HG02981 (cell line): ENCODE results near the gene DSCAM.
"Not testable (repeated sequence)": the region's sequence is repeated elsewhere in the genome, so short reads cannot be mapped to it uniquely, and the experiment has no call there.

Source experiments
- ATAC-seq: cut with Tn5 transposase; IDR thresholded peaks from one replicate; pipeline ENCODE4 v1.9.1; 2021; ENCODE audit warnings: mild to moderate bottlenecking, moderate library complexity; ENCODE audit not compliant: unreplicated experiment

DSCAM gene

DNA sequence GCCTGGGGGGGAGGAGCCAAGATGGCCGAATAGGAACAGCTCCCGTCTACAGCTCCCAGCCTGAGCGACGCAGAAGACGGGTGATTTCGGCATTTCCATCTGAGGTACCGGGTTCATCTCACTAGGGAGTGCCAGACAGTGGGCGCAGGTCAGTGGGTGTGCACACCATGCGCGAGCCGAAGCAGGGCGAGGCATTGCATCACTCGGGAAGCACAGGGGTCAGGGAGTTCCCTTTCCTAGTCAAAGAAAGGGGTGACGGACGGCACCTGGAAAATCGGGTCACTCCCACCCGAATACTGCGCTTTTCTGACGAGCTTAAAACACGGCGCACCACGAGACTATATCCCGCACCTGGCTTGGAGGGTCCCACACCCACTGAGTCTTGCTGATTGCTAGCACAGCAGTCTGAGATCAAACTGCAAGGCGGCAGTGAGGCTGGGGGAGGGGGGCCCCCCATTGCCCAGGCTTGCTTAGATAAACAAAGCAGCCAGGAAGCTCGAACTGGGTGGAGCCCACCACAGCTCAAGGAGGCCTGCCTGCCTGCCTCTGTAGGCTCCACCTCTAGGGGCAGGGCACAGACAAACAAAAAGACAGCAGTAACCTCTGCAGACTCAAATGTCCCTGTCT lies 813.7 kb downstream of the DSCAM start:
- ATAC-seq = not testable (repeated sequence)

- no peak for ATAC-seq
Measured at GRCh38 chr21:40029888-40030287, 817.1 kb downstream of the DSCAM start.

- ATAC-seq = not testable (repeated sequence)
Measured at GRCh38 chr21:40028393-40028792, 818.6 kb downstream of the DSCAM start.

- ATAC-seq = no peak
Measured at GRCh38 chr21:40021558-40022351, 825.2 kb downstream of the DSCAM start.

DNA sequence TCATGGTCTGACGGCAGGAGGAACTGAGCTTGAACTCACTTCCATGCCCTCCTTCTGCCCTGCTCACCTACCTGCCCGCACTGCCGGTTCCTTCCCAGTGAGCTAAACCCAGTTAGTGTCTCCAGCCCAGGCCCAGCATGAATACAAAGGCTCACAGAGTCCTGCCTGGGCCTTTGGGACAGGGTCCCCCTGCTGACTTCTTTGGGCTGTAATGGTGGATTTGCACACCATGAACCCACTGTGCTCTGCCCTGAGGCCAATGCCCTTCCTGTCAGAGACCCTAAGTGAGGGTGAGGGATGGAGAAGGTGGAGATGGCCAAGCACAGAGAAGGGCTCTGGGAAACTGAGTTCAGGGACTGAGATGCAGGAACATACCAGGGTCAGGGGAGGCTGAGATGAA lies 826.3 kb downstream of the DSCAM start:
- ATAC-seq = no peak

GRCh38 chr21:40018871-40019475 lies 828.0 kb downstream of the DSCAM start:
- no peak for ATAC-seq

GRCh38 chr21:40016667-40017066 lies 830.3 kb downstream of the DSCAM start:
- no peak for ATAC-seq

DNA sequence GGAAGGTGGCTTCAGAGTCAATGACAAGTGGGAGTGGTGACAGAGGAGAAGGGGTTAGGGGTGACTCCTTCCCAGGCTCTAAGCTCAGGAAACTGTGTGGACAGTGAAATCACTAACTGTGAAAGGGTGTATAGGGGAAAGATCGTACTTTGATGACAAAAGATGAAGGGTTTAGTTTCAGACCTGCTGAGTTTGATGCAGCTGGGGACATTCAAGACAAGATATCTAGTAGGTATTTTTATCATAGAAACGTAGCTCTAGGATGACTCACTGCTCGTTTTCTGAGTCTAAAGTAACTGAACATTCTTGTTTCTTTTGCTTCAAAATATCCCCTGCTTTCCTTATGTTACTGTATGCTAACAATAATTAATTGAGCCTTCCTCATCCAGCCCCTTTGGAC lies 830.7 kb downstream of the DSCAM start:
- no peak for ATAC-seq

DNA sequence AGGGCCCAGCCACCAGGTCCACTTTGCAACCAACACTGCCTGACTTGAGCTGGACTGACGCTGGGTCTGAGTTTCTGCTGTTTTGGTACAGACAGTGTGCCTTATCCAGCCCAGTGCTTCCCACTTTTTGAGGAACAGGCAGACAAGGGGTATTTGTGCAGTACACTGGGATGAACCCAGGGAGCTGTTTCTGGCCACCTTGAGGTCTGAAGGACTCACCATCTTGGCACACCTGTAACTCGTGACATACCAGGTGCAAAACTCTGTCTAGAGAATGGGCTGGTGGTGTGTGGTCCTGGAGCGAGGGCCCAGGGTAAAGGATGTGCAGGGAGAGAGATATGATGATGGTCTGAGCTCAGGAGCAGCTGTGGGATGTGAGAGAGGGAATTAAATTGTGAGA lies 831.1 kb downstream of the DSCAM start:
- no peak for ATAC-seq

GRCh38 chr21:40014394-40014793 lies 832.6 kb downstream of the DSCAM start:
- no peak for ATAC-seq

DNA sequence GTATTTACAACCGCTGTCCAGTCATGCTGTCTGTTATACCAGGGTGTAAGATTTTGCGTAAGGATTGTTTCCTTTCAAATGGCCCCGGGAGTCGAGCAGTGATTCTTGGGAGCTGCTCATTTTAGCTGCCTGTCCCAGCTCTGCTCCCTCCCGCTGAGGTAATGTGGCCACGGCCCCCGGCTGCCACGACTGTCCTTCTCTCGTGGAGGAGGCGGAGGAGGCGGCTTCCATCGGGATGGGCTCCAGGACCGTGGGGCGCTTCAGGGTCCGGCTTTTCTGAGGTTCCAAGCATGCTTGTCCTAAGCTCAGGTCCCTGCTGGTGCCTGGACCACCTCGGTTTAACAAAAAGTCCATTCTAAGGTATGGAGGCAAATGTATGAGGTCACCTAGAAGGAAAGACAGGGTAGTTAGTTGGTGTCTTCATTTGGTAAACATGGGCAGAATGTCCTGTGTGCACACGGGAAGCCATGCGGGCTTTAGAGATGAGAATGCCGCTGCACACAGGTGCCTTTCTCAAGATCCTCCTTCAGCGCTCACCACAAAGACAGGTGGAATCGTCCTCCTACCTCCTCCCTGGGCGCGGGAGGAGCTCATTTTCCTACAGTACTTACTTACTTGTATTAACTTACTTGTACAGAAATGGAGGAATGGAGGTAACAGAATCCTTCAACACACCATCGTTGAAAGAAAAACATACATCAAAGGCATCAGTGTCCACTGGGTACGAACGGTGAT lies 833.8 kb downstream of the DSCAM start:
- no peak for ATAC-seq

DNA sequence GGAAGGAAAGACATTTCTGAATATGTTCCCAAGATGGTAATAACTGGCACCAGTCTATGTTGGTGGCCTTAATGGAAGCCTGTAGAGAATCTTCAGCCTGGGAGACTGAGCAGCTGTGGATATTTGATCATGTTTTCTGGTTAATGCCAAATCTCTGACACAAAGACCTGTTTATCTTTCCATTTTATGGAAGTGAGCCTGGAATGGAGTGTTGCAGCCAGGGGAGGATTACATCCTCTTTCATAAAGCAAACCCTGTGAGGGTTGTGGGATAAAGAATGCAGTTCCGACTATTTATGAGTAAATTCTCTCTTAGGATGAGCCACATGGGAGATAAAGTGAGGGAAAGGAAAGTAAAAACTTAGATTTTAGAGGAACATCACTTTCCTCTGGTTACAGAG lies 835.6 kb downstream of the DSCAM start:
- no peak for ATAC-seq

GRCh38 chr21:40002978-40003377 lies 844.0 kb downstream of the DSCAM start:
- ATAC-seq = no peak

DNA sequence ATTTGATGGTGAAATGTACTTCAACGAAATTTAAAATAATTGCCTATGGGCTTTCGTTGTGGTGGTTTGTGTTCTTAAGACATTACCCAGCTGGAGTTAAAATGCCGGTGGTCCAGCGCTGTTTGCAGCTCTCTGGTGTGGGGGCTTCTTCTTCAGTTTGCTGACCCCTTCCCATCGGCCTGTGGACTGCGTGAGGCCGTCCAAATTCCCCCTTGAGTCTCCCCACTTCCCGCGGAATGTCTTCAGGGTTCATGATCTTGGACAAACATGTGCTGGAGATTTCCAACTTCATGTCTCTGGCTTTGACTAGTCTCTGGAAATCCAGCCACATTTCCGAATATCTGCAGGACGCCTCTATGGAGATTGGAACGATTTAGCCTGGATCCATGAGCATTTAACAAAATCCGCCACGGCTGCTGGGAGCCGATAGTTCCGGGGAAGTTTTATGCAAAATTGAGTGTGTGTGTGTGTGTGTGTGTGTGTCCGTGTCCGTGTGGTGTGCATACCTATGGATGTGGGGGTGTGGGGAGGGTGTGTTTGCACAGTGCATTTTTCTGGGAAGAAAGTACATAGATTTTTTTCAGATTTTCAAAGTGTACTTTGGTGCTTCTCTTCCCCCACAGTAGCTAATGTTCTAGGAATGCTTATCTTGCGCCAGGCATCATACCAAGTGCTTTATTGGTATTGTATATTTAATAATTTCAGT lies 862.5 kb downstream of the DSCAM start:
- no peak for ATAC-seq

GRCh38 chr21:39980241-39980820 lies 866.6 kb downstream of the DSCAM start:
- ATAC-seq = no peak

GRCh38 chr21:39979321-39979720 lies 867.6 kb downstream of the DSCAM start:
- no peak for ATAC-seq

DNA sequence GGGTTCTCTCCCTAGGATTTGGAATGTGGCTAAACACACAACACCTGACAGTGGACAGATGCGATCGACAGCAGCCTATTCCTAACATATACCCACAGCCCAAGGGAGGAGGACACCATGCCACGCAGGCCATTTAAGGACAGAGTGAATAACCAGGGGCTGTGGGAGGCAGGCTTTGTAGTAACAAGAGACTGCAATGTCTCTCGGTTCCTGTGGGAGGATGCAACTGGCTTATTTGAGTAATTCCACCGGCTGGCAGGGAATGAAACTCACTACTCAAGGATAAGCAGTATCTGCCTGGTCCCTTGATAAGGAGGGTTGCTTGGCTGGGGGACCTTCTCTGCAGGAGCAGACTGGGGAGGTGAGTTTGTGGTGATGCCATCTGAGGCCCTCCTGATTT lies 870.2 kb downstream of the DSCAM start:
- ATAC-seq = no peak

GRCh38 chr21:39972976-39973770 lies 873.8 kb downstream of the DSCAM start:
- no peak for ATAC-seq

DNA sequence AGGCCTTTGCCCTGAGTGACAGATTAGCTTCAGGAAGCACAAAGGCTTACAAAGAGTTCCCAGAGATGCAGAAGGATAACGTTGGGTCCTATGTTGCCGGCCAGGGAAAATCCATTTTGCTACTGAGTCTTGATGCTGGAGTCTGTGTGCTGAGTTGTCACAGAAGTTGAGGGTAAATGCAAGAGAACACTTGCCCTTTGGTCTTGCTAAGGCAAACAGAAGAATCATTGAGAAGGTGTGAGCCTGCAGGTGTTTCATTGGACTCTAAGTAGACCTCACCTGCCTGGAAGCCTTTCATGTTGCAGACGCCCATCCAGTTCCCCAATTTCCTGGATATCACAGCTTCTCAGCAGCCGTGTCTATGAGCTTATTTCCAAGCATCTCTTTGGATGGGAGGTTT lies 874.5 kb downstream of the DSCAM start:
- ATAC-seq = no peak

DNA sequence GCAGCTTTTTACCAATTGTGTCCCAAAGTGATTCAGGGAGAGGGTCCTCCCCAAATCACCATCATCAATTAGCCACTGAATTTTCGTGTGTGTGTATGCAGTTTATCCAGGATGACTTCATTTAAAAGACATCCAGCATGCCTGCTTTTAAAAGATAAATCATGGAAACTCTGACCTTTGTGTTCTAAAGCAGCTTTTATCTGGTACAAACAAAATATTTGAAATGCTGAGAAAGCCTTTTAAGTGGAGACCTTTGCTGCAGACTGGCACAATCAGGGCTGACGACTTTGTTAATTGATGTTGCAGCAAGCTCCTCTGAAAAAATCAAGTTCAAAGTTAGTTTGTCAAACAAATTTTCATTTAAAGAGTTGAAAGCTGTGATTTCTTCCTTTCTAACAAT lies 875.0 kb downstream of the DSCAM start:
- ATAC-seq = no peak
